HUES6 (cell line): ENCODE results near the gene POLR3H.
"Not testable (repeated sequence)": the region's sequence is repeated elsewhere in the genome, so short reads cannot be mapped to it uniquely, and the experiment has no call there.

Experiments
- H3K27ac ChIP-seq: 2 replicates; pipeline ENCODE4 v1.7.0; 2013; ENCODE audit warnings: low read depth, mild to moderate bottlenecking, low read length, inconsistent platforms
- H3K27me3 ChIP-seq: 2 replicates; pipeline ENCODE4 v1.6.1; 2013; ENCODE audit warnings: low read length; ENCODE audit not compliant: control insufficient read depth, insufficient read depth
- H3K36me3 ChIP-seq: 2 replicates; pipeline ENCODE4 v1.6.1; 2013; ENCODE audit warnings: low read length; ENCODE audit not compliant: control insufficient read depth, insufficient read depth
- H3K4me1 ChIP-seq: 2 replicates; pipeline ENCODE4 v1.6.1; 2013; ENCODE audit warnings: low read length; ENCODE audit not compliant: control insufficient read depth, insufficient read depth
- H3K4me3 ChIP-seq: 2 replicates; pipeline ENCODE4 v1.5.1; 2013; ENCODE audit warnings: low read depth, low read length
- H3K9ac ChIP-seq: one replicate; pipeline ENCODE4 v1.6.1; 2013; ENCODE audit warnings: mild to moderate bottlenecking, low read length
- H3K9me3 ChIP-seq: 2 replicates; pipeline ENCODE4 v1.6.1; 2013; ENCODE audit warnings: low read depth, low read length; ENCODE audit not compliant: control insufficient read depth, insufficient read depth

Gene POLR3H

GRCh38 chr22:41578114-41578513 lies 33.8 kb upstream of the POLR3H start:
- H3K27me3 ChIP-seq = no peaks in the 10 kb centered on the region
- no peak overlapping the region for H3K27ac ChIP-seq
- H3K9me3 ChIP-seq = no peaks in the 10 kb centered on the region
- no peak overlapping the region for H3K9ac ChIP-seq
- H3K4me3 ChIP-seq = no peak overlapping the region
- peaks cover 4% of the 10 kb centered on the region; the same call in 1 of the 2 replicates for H3K36me3 ChIP-seq
- H3K4me1 ChIP-seq = peaks cover 2% of the 10 kb centered on the region; the same call in 1 of the 2 replicates

- Histone ChIP-seq H3K4me1 (no peaks in the 10 kb centered on the region), H3K9me3 (no peaks in the 10 kb centered on the region), H3K36me3 (no peaks in the 10 kb centered on the region), H3K27ac (no peak overlapping the region), H3K27me3 (no peaks in the 10 kb centered on the region), H3K9ac (no peak overlapping the region), H3K4me3 (no peak overlapping the region)
Measured at GRCh38 chr22:41576877-41577276, 32.6 kb upstream of the POLR3H start.

- Histone ChIP-seq H3K9ac (no peak overlapping the region), H3K36me3 (no peaks in the 10 kb centered on the region)
Measured at GRCh38 chr22:41575533-41575932, 31.3 kb upstream of the POLR3H start.

GRCh38 chr22:41574847-41575381 lies 30.6 kb upstream of the POLR3H start:
- Histone ChIP-seq H3K27me3 (no peaks in the 10 kb centered on the region), H3K9me3 (no peaks in the 10 kb centered on the region), H3K4me1 (no peaks in the 10 kb centered on the region), H3K36me3 (no peaks in the 10 kb centered on the region), H3K9ac (no peak overlapping the region), H3K4me3 (no peak overlapping the region), H3K27ac (no peak overlapping the region)

More at GRCh38 chr22:41575533-41575932, 31.3 kb upstream of the POLR3H start:
- no peak overlapping the region for H3K4me3 ChIP-seq
- H3K27ac ChIP-seq = no peak overlapping the region
- H3K9me3 ChIP-seq = no peaks in the 10 kb centered on the region
- no peaks in the 10 kb centered on the region for H3K4me1 ChIP-seq
- no peaks in the 10 kb centered on the region for H3K27me3 ChIP-seq

- no peak overlapping the region for H3K27ac ChIP-seq
- H3K4me3 ChIP-seq = no peak overlapping the region
- H3K4me1 ChIP-seq = no peaks in the 10 kb centered on the region
- no peak overlapping the region for H3K9ac ChIP-seq
- no peaks in the 10 kb centered on the region for H3K27me3 ChIP-seq
- H3K9me3 ChIP-seq = no peaks in the 10 kb centered on the region
- no peaks in the 10 kb centered on the region for H3K36me3 ChIP-seq
Measured at GRCh38 chr22:41573677-41574076, 29.4 kb upstream of the POLR3H start.

GRCh38 chr22:41572305-41572704 lies 28.0 kb upstream of the POLR3H start:
- not testable (repeated sequence) for H3K36me3 ChIP-seq, H3K4me3 ChIP-seq, H3K9me3 ChIP-seq, H3K4me1 ChIP-seq, H3K27ac ChIP-seq, H3K9ac ChIP-seq, H3K27me3 ChIP-seq

GRCh38 chr22:41571786-41572185 lies 27.5 kb upstream of the POLR3H start:
- no peaks in the 10 kb centered on the region for H3K4me1 ChIP-seq
- no peak overlapping the region for H3K9ac ChIP-seq
- H3K9me3 ChIP-seq = no peaks in the 10 kb centered on the region
- H3K27me3 ChIP-seq = no peaks in the 10 kb centered on the region
- no peak overlapping the region for H3K27ac ChIP-seq
- H3K4me3 ChIP-seq = no peak overlapping the region
- H3K36me3 ChIP-seq = no peaks in the 10 kb centered on the region

- Histone ChIP-seq H3K4me3 (no peak overlapping the region), H3K27me3 (no peaks in the 10 kb centered on the region), H3K36me3 (no peaks in the 10 kb centered on the region), H3K9me3 (no peaks in the 10 kb centered on the region), H3K4me1 (no peaks in the 10 kb centered on the region; the same call in 1 of the 2 replicates), H3K27ac (no peak overlapping the region), H3K9ac (no peak overlapping the region)
Measured at GRCh38 chr22:41570221-41570620, 26.0 kb upstream of the POLR3H start.

GRCh38 chr22:41568811-41569210 lies 24.5 kb upstream of the POLR3H start:
- Histone ChIP-seq H3K9me3 (no peaks in the 10 kb centered on the region), H3K4me1 (no peaks in the 10 kb centered on the region; the same call in 1 of the 2 replicates), H3K36me3 (no peaks in the 10 kb centered on the region)

GRCh38 chr22:41567512-41567768 lies 23.2 kb upstream of the POLR3H start:
- Histone ChIP-seq H3K4me3 (no peak overlapping the region), H3K36me3 (no peaks in the 10 kb centered on the region), H3K9ac (no peak overlapping the region), H3K4me1 (peaks cover 10% of the 10 kb centered on the region; the same call in 1 of the 2 replicates), H3K9me3 (no peaks in the 10 kb centered on the region), H3K27ac (no peak overlapping the region), H3K27me3 (no peaks in the 10 kb centered on the region)

More at GRCh38 chr22:41568811-41569210, 24.5 kb upstream of the POLR3H start:
- Histone ChIP-seq H3K27me3 (no peaks in the 10 kb centered on the region), H3K27ac (no peak overlapping the region), H3K9ac (no peak overlapping the region), H3K4me3 (no peak overlapping the region)

GRCh38 chr22:41565403-41566054 lies 21.3 kb upstream of the POLR3H start:
- Histone ChIP-seq H3K4me3 (no peak overlapping the region), H3K27me3 (no peaks in the 10 kb centered on the region), H3K27ac (no peak overlapping the region), H3K9me3 (no peaks in the 10 kb centered on the region), H3K9ac (no peak overlapping the region), H3K4me1 (peaks cover 29% of the 10 kb centered on the region), H3K36me3 (no peaks in the 10 kb centered on the region)
